D721Med (cell line): Measurements from ENCODE around the gene EDAR.

Experiments
- DNase-seq: peaks from one replicate; pipeline ENCODE4 v3.0.0; 2011; ENCODE audit warnings: low spot score; ENCODE audit not compliant: insufficient read length
- FAIRE-seq: peaks from 2 replicates; lab custom pipeline; 2011; peaks lifted over from hg19 to GRCh38; lab: Jason Lieb, UNC
- TF ChIP-seq, protein P1 (sequence below): IDR thresholded peaks from 2 replicates; pipeline ENCODE4 v1.5.1; 2012; ENCODE audit warnings: mild to moderate bottlenecking, control low read depth; ENCODE audit not compliant: insufficient read depth; ENCODE audit errors: missing control alignments

EDAR gene

DNA sequence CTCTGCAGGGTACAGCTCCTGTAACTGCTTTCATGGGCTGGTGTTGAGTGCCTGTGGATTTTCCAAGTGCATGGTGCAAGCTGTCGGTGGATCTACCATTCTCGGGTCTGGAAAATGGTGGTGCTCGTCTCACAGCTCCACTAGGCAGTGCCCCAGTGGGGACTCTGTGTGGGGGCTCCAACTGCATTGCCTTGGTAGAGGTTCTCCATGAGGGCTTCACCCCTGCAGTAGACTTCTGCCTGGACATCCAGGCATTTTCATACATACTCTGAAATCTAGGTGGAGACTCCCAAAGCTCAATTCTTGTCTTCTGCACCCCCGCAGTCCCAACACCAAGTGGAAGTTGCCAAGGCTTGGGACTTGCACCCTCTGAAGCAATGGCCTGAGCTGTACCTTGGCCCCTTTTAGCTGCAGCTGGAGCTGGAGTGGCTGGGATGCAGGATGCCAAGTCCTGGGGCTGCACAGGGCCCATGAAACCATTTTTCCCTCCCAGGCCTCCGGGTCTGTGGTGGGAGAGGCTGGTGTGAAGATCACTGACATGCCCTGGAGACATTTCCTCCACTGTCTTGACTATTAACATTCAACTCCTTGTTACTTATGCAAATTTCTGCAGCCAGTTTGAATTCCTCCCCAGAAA lies 41.6 kb downstream of the EDAR start:
- DNase-seq (no peak), FAIRE-seq (no peak)
- TF ChIP-seq, protein P1, sequence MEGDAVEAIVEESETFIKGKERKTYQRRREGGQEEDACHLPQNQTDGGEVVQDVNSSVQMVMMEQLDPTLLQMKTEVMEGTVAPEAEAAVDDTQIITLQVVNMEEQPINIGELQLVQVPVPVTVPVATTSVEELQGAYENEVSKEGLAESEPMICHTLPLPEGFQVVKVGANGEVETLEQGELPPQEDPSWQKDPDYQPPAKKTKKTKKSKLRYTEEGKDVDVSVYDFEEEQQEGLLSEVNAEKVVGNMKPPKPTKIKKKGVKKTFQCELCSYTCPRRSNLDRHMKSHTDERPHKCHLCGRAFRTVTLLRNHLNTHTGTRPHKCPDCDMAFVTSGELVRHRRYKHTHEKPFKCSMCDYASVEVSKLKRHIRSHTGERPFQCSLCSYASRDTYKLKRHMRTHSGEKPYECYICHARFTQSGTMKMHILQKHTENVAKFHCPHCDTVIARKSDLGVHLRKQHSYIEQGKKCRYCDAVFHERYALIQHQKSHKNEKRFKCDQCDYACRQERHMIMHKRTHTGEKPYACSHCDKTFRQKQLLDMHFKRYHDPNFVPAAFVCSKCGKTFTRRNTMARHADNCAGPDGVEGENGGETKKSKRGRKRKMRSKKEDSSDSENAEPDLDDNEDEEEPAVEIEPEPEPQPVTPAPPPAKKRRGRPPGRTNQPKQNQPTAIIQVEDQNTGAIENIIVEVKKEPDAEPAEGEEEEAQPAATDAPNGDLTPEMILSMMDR = no peak

DNA sequence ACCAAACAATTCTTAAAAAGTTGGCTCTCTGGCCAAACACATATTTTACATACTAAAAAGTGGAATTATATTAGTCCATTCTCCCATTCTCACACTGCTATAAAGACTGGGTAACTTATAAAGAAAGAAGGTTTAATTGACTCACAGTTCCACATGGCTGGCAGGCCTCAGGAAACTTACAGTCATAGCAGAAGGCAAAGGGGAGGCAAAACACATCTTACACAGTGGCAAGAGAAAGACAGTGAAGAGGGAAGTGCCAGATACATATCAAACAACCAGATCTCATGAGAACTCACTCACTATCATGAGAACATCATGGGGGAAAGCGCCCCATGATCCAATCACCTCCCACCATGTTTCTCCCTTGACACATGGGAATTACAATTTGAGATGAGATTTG lies 42.6 kb downstream of the EDAR start:
- DNase-seq = no peak
- TF ChIP-seq, protein P1 = no peak
- no peak for FAIRE-seq

DNA sequence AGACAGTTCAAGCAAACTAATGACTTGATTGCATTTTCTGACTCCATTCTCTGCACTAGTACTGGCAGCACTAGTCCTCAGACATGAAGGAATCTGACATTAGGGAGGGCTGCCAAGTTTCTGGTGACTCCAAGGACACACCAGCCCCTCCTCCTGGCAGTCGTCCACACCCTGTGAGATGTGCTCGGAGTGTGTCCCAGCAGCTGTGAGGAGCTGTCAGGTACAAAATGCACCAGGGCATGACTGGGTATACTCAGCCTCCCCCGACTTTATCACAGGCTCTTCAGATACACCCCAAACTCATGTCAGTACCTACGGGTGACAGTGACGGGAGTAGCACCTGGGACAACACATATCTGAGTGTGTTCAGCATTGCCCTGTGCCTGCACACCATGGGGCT lies 43.1 kb downstream of the EDAR start:
- DNase-seq (no peak), FAIRE-seq (no peak)
- TF ChIP-seq, protein P1 = no peak

DNA sequence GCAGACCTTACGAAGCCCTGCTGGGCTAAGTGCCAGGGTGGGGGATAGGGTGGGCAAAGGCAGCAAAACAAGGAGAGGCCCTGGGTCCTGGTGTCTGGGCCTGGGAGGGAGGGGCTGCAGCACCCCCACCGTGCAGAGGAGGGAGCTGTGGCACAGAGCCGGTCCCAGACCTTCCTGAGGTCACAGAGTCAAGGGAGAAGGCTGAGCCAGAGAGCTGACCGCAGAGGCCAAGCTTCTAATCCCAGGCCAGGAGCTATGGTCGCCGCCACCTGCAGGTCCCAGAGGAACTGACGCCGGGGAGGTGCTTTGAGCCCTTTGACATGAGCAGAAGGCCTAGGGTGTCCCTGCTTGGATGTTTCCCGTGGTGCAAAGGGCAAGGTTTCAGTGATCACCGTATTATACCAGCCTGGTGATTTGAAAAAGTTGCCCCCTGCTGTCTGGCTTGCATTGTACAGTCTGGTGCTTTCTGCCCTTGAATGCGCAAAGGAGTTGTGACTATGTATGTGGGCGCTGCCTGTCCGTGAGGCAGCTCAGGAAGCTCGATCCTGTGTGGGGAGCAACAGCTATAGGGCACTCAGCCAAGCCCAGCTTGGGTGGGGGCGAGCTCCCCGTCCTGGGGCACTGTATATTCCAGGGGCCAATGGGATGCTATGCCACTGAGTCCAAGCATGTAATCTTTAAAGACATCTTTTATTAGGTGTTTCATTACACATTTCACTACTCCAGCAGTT lies 44.3 kb downstream of the EDAR start:
- TF ChIP-seq, protein P1 = no peak
- DNase-seq = no peak

DNA sequence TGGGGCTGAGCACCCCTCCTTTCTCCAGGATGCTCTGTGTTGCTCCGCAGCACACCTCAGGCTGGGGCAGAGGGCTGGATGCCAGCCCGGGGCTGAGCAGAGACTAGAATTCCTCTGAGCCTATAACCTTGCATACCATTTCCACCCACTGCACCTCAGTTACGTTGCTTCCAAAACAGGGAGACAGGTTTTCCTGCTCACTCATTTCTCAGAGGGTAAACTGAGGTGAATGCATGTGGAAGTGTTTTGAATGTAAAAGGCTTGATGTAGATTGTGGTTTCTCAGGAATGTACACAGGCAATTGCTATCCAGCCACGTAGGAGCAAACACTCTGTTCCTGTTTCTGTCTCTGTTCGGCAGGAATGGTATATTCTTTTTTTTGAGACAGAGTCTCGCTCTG lies 45.3 kb downstream of the EDAR start:
- DNase-seq = no peak
- no peak for FAIRE-seq
- TF ChIP-seq, protein P1 = no peak

More for the DNA sequence above, 44.3 kb downstream of the EDAR start:
- FAIRE-seq = no peak

DNA sequence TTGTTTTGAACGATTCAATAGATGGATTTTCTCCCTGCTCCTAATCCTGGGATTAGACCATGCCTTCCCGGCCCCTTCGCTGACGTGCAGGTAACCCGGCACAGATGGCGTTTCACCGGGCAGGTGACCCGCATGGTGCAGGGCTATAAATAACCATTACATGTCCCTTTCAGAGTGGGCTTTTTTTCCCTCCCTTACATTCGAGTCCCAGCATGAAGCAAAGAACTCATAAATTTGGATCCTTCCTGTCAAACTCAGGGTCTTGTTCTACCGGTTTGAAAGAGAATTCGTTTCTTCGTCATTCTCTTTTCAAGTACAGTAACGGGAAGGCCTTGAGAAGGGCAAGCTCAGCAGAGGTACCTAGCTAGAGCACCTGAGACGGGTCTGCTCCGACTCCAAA lies 46.1 kb downstream of the EDAR start:
- FAIRE-seq (no peak), DNase-seq (no peak)
- TF ChIP-seq, protein P1 = no peak
